ENCODE data around the gene APEX1. TPM values are rescaled to one million over a fixed set of nuclear protein-coding genes. Genes with fewer than 3 reads are reported as not detected.

APEX1 gene
- total RNA-seq, 2 donors from 2014 or later, result 45.9 to 85.6 TPM

DNA sequence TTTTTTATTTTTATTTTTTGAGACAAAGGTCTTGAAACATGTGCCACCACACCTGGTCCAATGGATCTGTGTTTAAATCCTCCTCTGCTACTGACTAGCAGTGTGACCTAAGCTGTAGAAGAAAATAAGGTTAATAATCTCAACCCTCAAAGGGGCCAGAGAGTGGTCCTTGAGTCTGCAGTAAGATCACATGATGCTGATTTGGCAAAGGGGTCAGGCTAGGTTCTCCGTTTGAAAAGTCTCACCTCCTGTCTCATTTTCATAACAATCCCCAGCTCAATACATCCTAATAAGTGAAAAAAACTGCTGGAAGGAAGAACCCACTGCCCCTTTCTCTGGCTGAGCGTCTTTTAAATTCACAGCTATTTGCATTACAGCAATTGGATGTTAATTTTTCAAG lies 33.8 kb upstream of the APEX1 start:
- no peaks in the 10 kb centered on the region for H3K27me3 ChIP-seq (replicated peaks; ENCODE audit: insufficient read depth)
- ATAC-seq (ENCODE audit: insufficient number of reproducible peaks, low FRiP score, low read depth), result no peak
- H3K4me1 ChIP-seq (ENCODE audit: control insufficient read depth in 1 of 2, low read depth in 2 of 2), result no peaks in the 10 kb centered on the region
- DNase-seq (ENCODE audit: low spot score), result no peak
- no peak overlapping the region for H3K4me3 ChIP-seq
- H3K9me3 ChIP-seq, result no peaks in the 10 kb centered on the region
- no peaks in the 10 kb centered on the region for H3K36me3 ChIP-seq
- TF ChIP-seq, protein P1, sequence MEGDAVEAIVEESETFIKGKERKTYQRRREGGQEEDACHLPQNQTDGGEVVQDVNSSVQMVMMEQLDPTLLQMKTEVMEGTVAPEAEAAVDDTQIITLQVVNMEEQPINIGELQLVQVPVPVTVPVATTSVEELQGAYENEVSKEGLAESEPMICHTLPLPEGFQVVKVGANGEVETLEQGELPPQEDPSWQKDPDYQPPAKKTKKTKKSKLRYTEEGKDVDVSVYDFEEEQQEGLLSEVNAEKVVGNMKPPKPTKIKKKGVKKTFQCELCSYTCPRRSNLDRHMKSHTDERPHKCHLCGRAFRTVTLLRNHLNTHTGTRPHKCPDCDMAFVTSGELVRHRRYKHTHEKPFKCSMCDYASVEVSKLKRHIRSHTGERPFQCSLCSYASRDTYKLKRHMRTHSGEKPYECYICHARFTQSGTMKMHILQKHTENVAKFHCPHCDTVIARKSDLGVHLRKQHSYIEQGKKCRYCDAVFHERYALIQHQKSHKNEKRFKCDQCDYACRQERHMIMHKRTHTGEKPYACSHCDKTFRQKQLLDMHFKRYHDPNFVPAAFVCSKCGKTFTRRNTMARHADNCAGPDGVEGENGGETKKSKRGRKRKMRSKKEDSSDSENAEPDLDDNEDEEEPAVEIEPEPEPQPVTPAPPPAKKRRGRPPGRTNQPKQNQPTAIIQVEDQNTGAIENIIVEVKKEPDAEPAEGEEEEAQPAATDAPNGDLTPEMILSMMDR (IDR thresholded peaks at IDR 0.05), result no peak
- H3K27ac ChIP-seq, result no peak overlapping the region

DNA sequence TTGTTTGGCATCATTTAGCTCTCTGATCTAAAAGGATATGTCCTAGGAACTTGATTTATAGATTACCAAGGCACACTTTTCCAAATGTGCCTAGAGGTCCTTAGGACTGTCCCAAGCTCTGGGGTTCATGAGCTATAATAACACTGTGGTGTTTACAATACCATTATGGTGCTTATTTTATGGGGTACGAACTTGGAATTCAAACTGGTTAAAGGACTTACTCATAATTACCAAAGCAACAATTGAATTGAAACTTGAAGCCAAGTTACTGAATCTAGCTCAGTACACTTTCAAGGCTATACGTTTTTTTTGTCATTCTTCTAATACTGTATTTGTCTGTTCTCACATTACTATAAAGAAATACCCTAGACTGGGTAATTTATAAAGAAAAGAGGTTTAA lies 32.1 kb upstream of the APEX1 start:
- no peak overlapping the region for H3K4me3 ChIP-seq

DNA sequence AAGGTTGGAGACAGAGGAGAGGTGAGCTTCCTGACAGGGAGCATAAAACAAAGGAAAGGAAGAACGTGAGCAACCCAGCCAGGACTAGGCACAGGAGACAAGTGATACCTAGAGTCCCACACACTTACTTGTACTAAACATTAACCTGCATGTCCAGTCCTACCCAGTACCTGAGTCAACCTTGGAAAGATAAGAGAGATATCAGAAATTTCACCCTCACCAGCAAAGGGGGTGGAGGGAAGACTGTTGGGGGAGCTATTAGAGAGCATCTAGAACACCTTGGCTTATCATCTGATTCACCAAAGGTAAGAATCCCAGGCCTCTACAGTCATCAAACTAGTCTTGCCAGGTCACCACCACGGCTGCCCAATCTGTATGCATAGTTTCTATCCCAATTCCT lies 30.2 kb upstream of the APEX1 start:
- no peak overlapping the region for H3K27ac ChIP-seq
- DNase-seq (ENCODE audit: low spot score), result no peak
- no peaks in the 10 kb centered on the region for H3K4me1 ChIP-seq (ENCODE audit: control insufficient read depth in 1 of 2, low read depth in 2 of 2)

More for the DNA sequence above, 32.1 kb upstream of the APEX1 start:
- no peak for DNase-seq (ENCODE audit: low spot score)
- Histone ChIP-seq H3K9me3 (no peaks in the 10 kb centered on the region), H3K27ac (no peak overlapping the region), H3K4me1 (ENCODE audit: control insufficient read depth in 1 of 2, low read depth in 2 of 2) (no peaks in the 10 kb centered on the region), H3K36me3 (no peaks in the 10 kb centered on the region), H3K27me3 (replicated peaks; ENCODE audit: insufficient read depth) (no peaks in the 10 kb centered on the region)
- TF ChIP-seq, protein P1 (IDR thresholded peaks at IDR 0.05), result no peak
- ATAC-seq (ENCODE audit: insufficient number of reproducible peaks, low FRiP score, low read depth), result no peak

DNA sequence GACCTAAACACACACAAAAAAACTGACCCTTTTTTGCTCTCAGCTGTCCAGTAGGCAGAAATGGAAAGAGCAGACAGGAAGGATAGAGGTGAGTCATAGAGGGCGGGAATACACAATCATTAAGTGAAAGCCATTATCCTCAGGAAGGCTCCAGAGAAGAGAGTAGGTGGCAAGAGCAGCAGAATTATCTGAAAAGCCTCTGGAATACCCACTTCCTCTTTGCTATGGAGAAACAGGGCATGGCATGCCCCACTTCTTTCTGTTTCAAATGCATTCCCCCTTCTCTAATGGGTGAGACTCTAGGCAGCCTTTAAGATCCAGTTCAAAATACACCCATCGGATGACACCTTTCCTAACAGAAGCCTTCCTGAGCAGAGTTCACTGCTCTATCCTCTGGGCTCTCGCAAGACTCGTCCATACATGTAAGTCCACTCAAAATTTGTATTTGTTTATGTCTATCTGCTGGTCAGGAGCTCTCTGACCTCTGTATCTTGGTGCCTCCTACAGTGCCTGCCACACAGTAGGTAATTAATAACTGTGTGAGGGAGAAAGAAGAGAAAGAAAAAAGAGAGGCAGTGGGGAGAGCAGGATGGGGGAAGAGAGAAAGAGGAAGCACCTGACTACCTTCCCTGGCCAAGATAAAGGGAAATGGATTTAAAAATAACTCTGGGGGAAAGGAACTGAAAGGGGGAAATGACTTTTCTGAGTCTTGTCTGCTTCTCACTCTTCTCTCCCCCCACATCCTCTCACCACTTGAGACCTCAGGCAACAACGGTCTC lies 27.6 kb upstream of the APEX1 start:
- Histone ChIP-seq H3K4me1 (ENCODE audit: control insufficient read depth in 1 of 2, low read depth in 2 of 2) (no peaks in the 10 kb centered on the region), H3K27me3 (replicated peaks; ENCODE audit: insufficient read depth) (no peaks in the 10 kb centered on the region), H3K36me3 (no peaks in the 10 kb centered on the region), H3K9me3 (no peaks in the 10 kb centered on the region), H3K27ac (no peak overlapping the region), H3K4me3 (no peak overlapping the region)
- TF ChIP-seq, protein P1 (IDR thresholded peaks at IDR 0.05), result no peak
- ATAC-seq (ENCODE audit: insufficient number of reproducible peaks, low FRiP score, low read depth), result no peak
- DNase-seq (ENCODE audit: low spot score), result no peak

More for the DNA sequence above, 30.2 kb upstream of the APEX1 start:
- H3K4me3 ChIP-seq, result no peak overlapping the region
- no peaks in the 10 kb centered on the region for H3K27me3 ChIP-seq (replicated peaks; ENCODE audit: insufficient read depth)
- H3K36me3 ChIP-seq, result no peaks in the 10 kb centered on the region
- no peak for ATAC-seq (ENCODE audit: insufficient number of reproducible peaks, low FRiP score, low read depth)
- TF ChIP-seq, protein P1 (IDR thresholded peaks at IDR 0.05), result no peak
- H3K9me3 ChIP-seq, result no peaks in the 10 kb centered on the region

DNA sequence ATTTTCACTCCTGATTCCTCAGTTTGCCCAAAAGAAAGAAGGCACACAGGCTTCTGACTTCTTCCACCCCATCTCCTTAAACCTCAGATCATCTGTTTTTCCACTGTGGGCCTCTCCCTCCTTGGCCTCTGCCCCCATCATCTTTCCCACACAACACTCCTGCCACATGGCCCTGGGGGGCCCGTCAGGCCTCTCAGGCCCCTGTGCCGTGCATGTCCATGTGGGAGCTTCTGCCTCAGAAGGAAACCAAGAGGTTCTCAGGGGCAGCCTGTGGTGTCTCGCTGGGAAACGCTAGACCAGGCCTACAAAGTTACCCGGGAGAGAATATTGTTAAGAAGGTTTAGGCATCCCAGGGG lies 27.0 kb upstream of the APEX1 start:
- no peak overlapping the region for H3K27ac ChIP-seq
- ATAC-seq (ENCODE audit: insufficient number of reproducible peaks, low FRiP score, low read depth) (no peak), DNase-seq (ENCODE audit: low spot score) (no peak)
- TF ChIP-seq, protein P1 (IDR thresholded peaks at IDR 0.05), result no peak
- H3K9me3 ChIP-seq, result no peaks in the 10 kb centered on the region
- H3K4me3 ChIP-seq, result no peak overlapping the region
- H3K36me3 ChIP-seq, result no peaks in the 10 kb centered on the region
- H3K27me3 ChIP-seq (replicated peaks; ENCODE audit: insufficient read depth), result no peaks in the 10 kb centered on the region
- no peaks in the 10 kb centered on the region for H3K4me1 ChIP-seq (ENCODE audit: control insufficient read depth in 1 of 2, low read depth in 2 of 2)
